Natural killer cell (primary cell): Measurements from ENCODE around the gene ALAS1. TPM values are rescaled to one million over a fixed set of nuclear protein-coding genes. Genes with fewer than 3 reads are reported as not detected.
A peak's percentile ranks its signal among the peaks of the same experiment; 100 is the strongest.

Source experiments
- ATAC-seq, 3 donors: fragments of 150-1000 bp in 2 of 3; fragments of 200-7000 bp in 1 of 3; cut with Tn5 transposase; 1 replicate in 1 of 3; 2 replicates in 2 of 3; pipeline ENCODE4 v1.10.0; 2021; ENCODE audit warnings: mild to moderate bottlenecking in 2 of 3, moderate library complexity in 2 of 3
- DNase-seq, 2 donors: peaks; one replicate each; pipeline versions ENCODE4 v3.0.0 to v3.0.0-alpha.2; 2013 to 2021; ENCODE audit warnings: mixed read lengths in 1 of 2
- H3K27ac ChIP-seq: one replicate; pipeline ENCODE4 v1.5.1; 2013; ENCODE audit warnings: mild to moderate bottlenecking, low read length
- H3K27me3 ChIP-seq: one replicate; pipeline ENCODE4 v1.6.1; 2013; ENCODE audit warnings: low read length; ENCODE audit not compliant: control insufficient read depth, insufficient read depth
- H3K36me3 ChIP-seq: one replicate; pipeline ENCODE4 v1.6.1; 2013; ENCODE audit warnings: low read length; ENCODE audit not compliant: control insufficient read depth, insufficient read depth
- H3K4me1 ChIP-seq: one replicate; pipeline ENCODE4 v1.6.1; 2013; ENCODE audit warnings: low read length; ENCODE audit not compliant: control insufficient read depth, insufficient read depth
- H3K4me3 ChIP-seq: one replicate; pipeline ENCODE4 v1.5.1; 2013; ENCODE audit warnings: low read length
- H3K9me3 ChIP-seq: one replicate; pipeline ENCODE4 v1.6.1; 2013; ENCODE audit warnings: low read length; ENCODE audit not compliant: control insufficient read depth, insufficient read depth
- H3K27ac Mint-ChIP-seq, 2 donors: one replicate each; pipeline ENCODE4 v1.8.0; 2022; ENCODE audit warnings: mild to moderate bottlenecking in 2 of 2, mixed read lengths in 2 of 2, moderate library complexity in 1 of 2
- H3K27me3 Mint-ChIP-seq, 2 donors: one replicate each; pipeline ENCODE4 v1.8.0; 2022; ENCODE audit warnings: low read depth in 2 of 2, mixed read lengths in 2 of 2
- H3K36me3 Mint-ChIP-seq: one replicate; pipeline ENCODE4 v1.8.0; 2022; ENCODE audit warnings: mixed read lengths
- H3K4me1 Mint-ChIP-seq, 2 donors: one replicate each; pipeline ENCODE4 v1.8.0; 2022; ENCODE audit warnings: mixed read lengths in 2 of 2
- H3K4me3 Mint-ChIP-seq: one replicate; pipeline ENCODE4 v1.8.0; 2022; ENCODE audit warnings: mild to moderate bottlenecking, moderate library complexity, mixed read lengths
- H3K9me3 Mint-ChIP-seq, 2 donors: one replicate each; pipeline ENCODE4 v1.8.0; 2022; ENCODE audit warnings: mixed read lengths in 2 of 2
- CTCF ChIP-seq: fragments of 200-600 bp; IDR thresholded peaks from one replicate; pipeline ENCODE4 v1.8.0; 2022; ENCODE audit warnings: antibody characterized with exemption
- WGBS: methylation state at CpG from one replicate; pipeline ENCODE4 v1.1.7; 2013; ENCODE audit warnings: missing lambda C conversion rate; ENCODE audit not compliant: insufficient coverage; 5-methylcytosine and 5-hydroxymethylcytosine counted together
- intact Hi-C: fragments of 100-400 bp; cut with micrococcal nuclease; formaldehyde crosslinking; loops from one replicate; pipeline ENCODE4 v1.14.2; 2022
- total RNA-seq, 4 donors: library from RNA; stranded (reverse); fragments of 120-200 nt in 1 of 4; gene quantifications; one replicate each; pipeline versions ENCODE4 v1.2.3 to v1.2.4, GENCODE V29; 2013 to 2022

ALAS1 gene
- total RNA-seq, 3 donors from 2014 or later (not counting 1 experiment from before 2014, with no cell fraction given) = 17.0 to 34.5 (median 33.4) TPM

- Mint-ChIP-seq H3K27ac (peak overlapping the region in 1 of 2 donors; percentile 19), H3K27me3 (no peaks in the 10 kb centered on the region), H3K9me3 (no peaks in the 10 kb centered on the region), H3K36me3 (peaks cover 17% of the 10 kb centered on the region), H3K4me1 (peaks cover 25% of the 10 kb centered on the region in 2 donors), H3K4me3 (no peak overlapping the region)
- peaks cover 65% of the 10 kb centered on the region for H3K36me3 ChIP-seq
- TF ChIP-seq CTCF = no peak
- no peaks in the 10 kb centered on the region for H3K27me3 ChIP-seq
- no peaks in the 10 kb centered on the region for H3K9me3 ChIP-seq
- H3K27ac ChIP-seq = no peak overlapping the region
- no peak overlapping the region for H3K4me3 ChIP-seq
- DNase-seq (no peak), ATAC-seq (no peak)
- intact Hi-C loops = no loop called here
- H3K4me1 ChIP-seq = peaks cover 27% of the 10 kb centered on the region
These were observed 15.9 kb downstream of the ALAS1 start for GRCh38 chr3:52213901-52214300.

GRCh38 chr3:52215351-52215750 is 17.4 kb downstream of the ALAS1 start:
- no peak overlapping the region for H3K4me3 ChIP-seq
- H3K27ac ChIP-seq = no peak overlapping the region
- no peaks in the 10 kb centered on the region for H3K9me3 ChIP-seq
- 97% methylated on average over 7 of the region's 7 CpGs for WGBS
- no peaks in the 10 kb centered on the region for H3K27me3 ChIP-seq
- Mint-ChIP-seq H3K4me1 (peaks cover 36 to 40% of the 10 kb centered on the region in 2 donors), H3K27me3 (no peaks in the 10 kb centered on the region), H3K36me3 (peaks cover 17% of the 10 kb centered on the region), H3K4me3 (no peak overlapping the region), H3K27ac (peak overlapping the region; percentile 10 to 52), H3K9me3 (no peaks in the 10 kb centered on the region)
- DNase-seq (no peak), ATAC-seq (no peak)
- peaks cover 52% of the 10 kb centered on the region for H3K36me3 ChIP-seq
- peaks cover 41% of the 10 kb centered on the region for H3K4me1 ChIP-seq
- TF ChIP-seq CTCF = no peak
- intact Hi-C loops = no loop called here

GRCh38 chr3:52216585-52217408 is 18.8 kb downstream of the ALAS1 start:
- peaks cover 55% of the 10 kb centered on the region for H3K4me1 ChIP-seq
- WGBS = 47% methylated on average over 13 of the region's 13 CpGs
- no peak for TF ChIP-seq CTCF

More at GRCh38 chr3:52216585-52217408, 18.8 kb downstream of the ALAS1 start:
- peak; percentile 15 to 41 (median 31) for ATAC-seq
- DNase-seq = peak in 1 of 2 donors; percentile 67
- Mint-ChIP-seq H3K36me3 (peaks cover 17% of the 10 kb centered on the region), H3K27me3 (no peaks in the 10 kb centered on the region), H3K27ac (peak overlapping the region; percentile 68 to 80), H3K4me3 (peak overlapping the region; percentile 82), H3K9me3 (no peaks in the 10 kb centered on the region), H3K4me1 (peaks cover 39 to 40% of the 10 kb centered on the region in 2 donors)
- Histone ChIP-seq H3K27me3 (no peaks in the 10 kb centered on the region), H3K9me3 (no peaks in the 10 kb centered on the region), H3K27ac (peak overlapping the region; percentile 50), H3K4me3 (no peak overlapping the region), H3K36me3 (peaks cover 38% of the 10 kb centered on the region)
- intact Hi-C loops = no loop called here
